ENCODE results near the gene COPG1. TPM values are rescaled to one million over a fixed set of nuclear protein-coding genes. Genes with fewer than 3 reads are reported as not detected.

The COPG1 gene
- total RNA-seq, 2 experiments from 2014 or later, result 110 to 136 TPM

DNA sequence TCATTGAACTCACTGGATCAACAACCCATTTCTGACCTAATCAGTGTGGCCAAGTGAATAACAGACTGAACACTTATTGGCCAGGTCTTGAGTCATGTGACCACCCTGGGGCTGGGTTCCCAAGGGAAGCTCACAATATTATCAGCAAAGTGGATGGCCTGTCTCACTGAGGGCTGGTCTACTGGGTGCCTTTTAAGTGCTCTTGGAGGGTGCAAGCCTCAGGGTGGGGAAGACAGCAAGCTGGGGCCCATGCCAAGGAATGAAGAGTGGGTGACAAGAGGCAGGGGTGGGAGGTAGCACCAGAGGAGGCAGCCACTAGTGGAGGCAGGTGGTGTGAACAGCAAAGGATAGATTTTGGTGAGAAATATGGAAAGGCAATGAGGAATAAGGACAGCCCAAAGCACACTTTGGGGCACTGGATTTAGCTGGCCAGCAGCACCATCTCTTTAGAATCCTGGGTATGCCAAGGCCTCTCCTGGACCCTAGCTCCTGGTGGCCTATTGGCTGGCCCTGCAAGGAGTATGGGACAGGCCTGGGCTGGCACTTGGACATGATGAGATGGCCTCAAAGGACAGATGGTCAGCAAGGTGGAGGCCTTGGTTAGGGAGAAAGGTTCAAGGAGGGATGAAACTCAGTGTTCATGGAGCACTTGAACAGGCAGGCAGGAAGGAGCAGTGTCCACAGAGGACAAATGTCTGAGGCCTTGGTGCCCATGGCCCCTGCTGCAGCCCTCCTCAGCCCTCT, 63.4 kb downstream of the COPG1 start:
- CTCF ChIA-PET, result interaction anchor here (0.5 to 2.8 kb wide), 5 partner anchors 11 to 363 kb away, joined by 3 to 15 read pairs (median 3); no protein-coding TSS in a partner anchor
- no peak for DNase-seq
- H3K9me3 Mint-ChIP-seq, result no peaks in the 10 kb centered on the region
- H3K4me1 Mint-ChIP-seq, result peaks cover 45% of the 10 kb centered on the region
- H3K4me3 Mint-ChIP-seq, result peak overlapping the region; percentile 45
- POLR2A ChIA-PET, result interaction anchor here (0.5 kb wide), 1 partner anchor 408 kb away, joined by 5 read pairs; no protein-coding TSS in a partner anchor
- H3K27me3 Mint-ChIP-seq, result no peaks in the 10 kb centered on the region
- H3K27ac Mint-ChIP-seq, result peak overlapping the region; percentile 76
- peaks cover 15% of the 10 kb centered on the region for H3K36me3 Mint-ChIP-seq (ENCODE audit: low read depth)

DNA sequence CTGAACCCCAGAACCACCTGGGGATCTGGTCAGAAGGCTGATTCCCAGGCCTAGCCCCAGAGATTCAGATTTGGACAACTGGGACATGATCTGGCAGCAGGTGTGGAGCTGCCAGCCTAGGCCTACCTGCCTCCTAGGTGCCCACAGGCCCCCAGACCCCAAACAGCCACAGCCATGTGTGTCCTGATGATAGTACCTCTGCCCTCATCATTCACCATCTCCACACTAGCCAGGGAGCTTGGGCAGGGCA, 63.9 kb downstream of the COPG1 start:
- Mint-ChIP-seq H3K27ac (peak overlapping the region; percentile 69), H3K27me3 (no peaks in the 10 kb centered on the region), H3K4me1 (peaks cover 45% of the 10 kb centered on the region), H3K4me3 (peak overlapping the region; percentile 83), H3K9me3 (no peaks in the 10 kb centered on the region), H3K36me3 (ENCODE audit: low read depth) (peaks cover 15% of the 10 kb centered on the region)
- DNase-seq, result no peak
- CTCF ChIA-PET, result interaction anchor here (0.5 to 2.4 kb wide), 4 partner anchors 13 to 364 kb away, joined by 3 to 15 read pairs (median 3); no protein-coding TSS in a partner anchor
- POLR2A ChIA-PET, result interaction anchor here (0.5 kb wide), 1 partner anchor 408 kb away, joined by 5 read pairs; no protein-coding TSS in a partner anchor

DNA sequence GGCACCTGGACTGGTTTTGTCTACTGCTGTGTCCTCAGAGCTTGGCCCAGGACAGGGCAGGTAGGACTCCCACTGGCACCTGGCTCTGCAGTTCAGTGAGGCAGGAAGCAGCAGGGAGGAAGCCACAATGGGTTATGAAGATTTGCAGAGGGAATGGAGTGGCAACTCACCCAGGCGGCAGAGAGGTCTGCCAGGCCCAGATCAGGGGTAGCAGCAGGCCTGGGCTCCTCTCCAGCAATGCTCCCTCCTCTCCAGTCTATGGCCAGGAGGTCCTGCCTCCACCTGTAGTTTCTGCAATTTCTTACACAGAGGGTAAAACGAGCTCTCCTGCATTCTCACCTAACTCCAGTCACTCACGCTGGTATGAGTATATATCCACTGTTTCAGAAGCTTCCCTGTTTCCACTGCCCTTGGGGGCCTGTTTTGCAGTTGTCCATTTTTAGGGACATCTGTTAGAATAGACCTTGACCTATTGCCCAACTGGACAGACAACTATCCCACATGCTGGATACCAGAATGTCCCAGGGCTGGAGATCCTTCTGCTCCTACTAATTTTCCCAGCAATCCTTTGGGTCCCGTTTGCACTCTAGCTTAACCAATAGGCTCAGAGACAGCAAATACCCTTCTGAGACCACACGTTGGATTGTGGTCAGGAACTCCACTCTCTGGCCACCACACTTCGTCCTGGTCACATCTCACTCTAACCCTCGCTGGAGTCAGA, 64.4 kb downstream of the COPG1 start:
- Mint-ChIP-seq H3K27me3 (no peaks in the 10 kb centered on the region), H3K4me1 (peaks cover 40% of the 10 kb centered on the region), H3K9me3 (no peaks in the 10 kb centered on the region), H3K4me3 (peak overlapping the region; percentile 83), H3K27ac (peak overlapping the region; percentile 77), H3K36me3 (ENCODE audit: low read depth) (peaks cover 11% of the 10 kb centered on the region)
- ChIA-PET POLR2A (interaction anchor here (0.6 kb wide), 1 partner anchor 942 kb away, joined by 3 read pairs; no protein-coding TSS in a partner anchor), CTCF (interaction anchor here (0.6 to 2.4 kb wide), 4 partner anchors 13 to 343 kb away, joined by 3 to 15 read pairs (median 4); no protein-coding TSS in a partner anchor)
- peak; percentile 29 for DNase-seq

GRCh38 chr3:129314386-129315222, 65.2 kb downstream of the COPG1 start:
- Mint-ChIP-seq H3K27me3 (no peaks in the 10 kb centered on the region), H3K9me3 (no peaks in the 10 kb centered on the region), H3K27ac (peak overlapping the region; percentile 79), H3K36me3 (ENCODE audit: low read depth) (peaks cover 11% of the 10 kb centered on the region), H3K4me3 (peak overlapping the region; percentile 83), H3K4me1 (peaks cover 38% of the 10 kb centered on the region)
- CTCF ChIA-PET, result interaction anchor here (0.6 to 0.9 kb wide), 2 partner anchors 19 to 263 kb away, joined by 3 to 4 read pairs; no protein-coding TSS in a partner anchor
- DNase-seq, result peak; percentile 71
- POLR2A ChIA-PET, result interaction anchor here (0.6 kb wide), 1 partner anchor 941 kb away, joined by 3 read pairs; no protein-coding TSS in a partner anchor

DNA sequence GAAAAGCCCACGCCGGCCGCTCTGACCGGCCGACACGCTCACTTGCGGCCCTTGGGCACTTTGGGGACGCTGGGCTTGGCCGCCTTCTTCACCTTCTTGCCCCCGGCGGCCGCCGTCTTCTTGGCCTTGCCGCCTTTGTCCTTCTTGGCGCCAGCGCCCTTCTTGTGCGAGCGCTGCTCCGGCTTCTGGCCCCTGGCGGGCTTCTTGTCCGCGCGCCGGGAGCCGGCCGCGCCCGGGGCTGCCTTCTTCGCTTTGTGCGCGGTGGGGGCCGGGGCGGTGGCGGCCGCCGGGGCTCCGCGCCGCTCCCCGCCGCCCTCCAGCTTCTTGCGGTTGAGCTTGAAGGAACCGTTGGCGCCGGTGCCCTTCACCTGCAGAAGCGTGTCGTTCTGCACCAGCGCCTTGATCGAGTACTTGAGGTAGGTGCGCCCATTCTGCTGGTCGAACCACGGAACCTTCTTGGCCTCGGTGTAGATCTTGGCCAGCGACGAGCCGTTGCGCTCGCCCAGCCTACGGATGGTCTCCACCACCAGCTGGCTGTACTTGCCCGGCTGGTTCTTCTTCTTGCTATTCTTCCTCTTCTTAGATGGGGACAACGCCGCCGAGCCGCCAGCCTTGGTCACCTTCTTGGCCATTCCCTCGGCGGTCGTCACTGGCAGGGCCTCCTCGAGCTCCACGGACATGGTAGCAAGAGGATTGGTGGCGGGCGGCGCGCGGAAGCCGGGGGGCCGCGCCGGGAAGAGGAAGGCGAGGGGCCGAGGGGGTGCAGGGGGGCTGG, 66.0 kb downstream of the COPG1 start:
- Mint-ChIP-seq H3K9me3 (no peaks in the 10 kb centered on the region), H3K27ac (peak overlapping the region; percentile 91), H3K36me3 (ENCODE audit: low read depth) (peaks cover 11% of the 10 kb centered on the region), H3K4me3 (peak overlapping the region; percentile 83), H3K4me1 (peaks cover 38% of the 10 kb centered on the region), H3K27me3 (no peaks in the 10 kb centered on the region)
- DNase-seq, result peak; percentile 45
- POLR2A ChIA-PET, result interaction anchor here (0.6 to 1.2 kb wide), 6 partner anchors 37 to 199 kb away, joined by 3 to 4 read pairs (median 4); partner anchors contain the start of genes COPG1, HMCES and IFT122
- CTCF ChIA-PET, result interaction anchor here (0.9 to 2.1 kb wide), 22 partner anchors 8 to 345 kb away, joined by 3 to 9 read pairs (median 3); partner anchors contain the start of genes IFT122, ISY1 and MBD4

GRCh38 chr3:129315998-129316247, 66.5 kb downstream of the COPG1 start:
- Mint-ChIP-seq H3K4me1 (peaks cover 38% of the 10 kb centered on the region), H3K36me3 (ENCODE audit: low read depth) (peaks cover 7% of the 10 kb centered on the region), H3K27me3 (no peaks in the 10 kb centered on the region), H3K27ac (peak overlapping the region; percentile 89), H3K4me3 (peak overlapping the region; percentile 83), H3K9me3 (no peaks in the 10 kb centered on the region)
- DNase-seq, result no peak
- CTCF ChIA-PET, result interaction anchor here (0.5 to 2.1 kb wide), 24 partner anchors 8 to 346 kb away, joined by 3 to 9 read pairs (median 3); partner anchors contain the start of genes IFT122, ISY1 and MBD4
- POLR2A ChIA-PET, result interaction anchor here (0.6 to 1.2 kb wide), 6 partner anchors 37 to 199 kb away, joined by 3 to 4 read pairs (median 4); partner anchors contain the start of genes COPG1, HMCES and IFT122

DNA sequence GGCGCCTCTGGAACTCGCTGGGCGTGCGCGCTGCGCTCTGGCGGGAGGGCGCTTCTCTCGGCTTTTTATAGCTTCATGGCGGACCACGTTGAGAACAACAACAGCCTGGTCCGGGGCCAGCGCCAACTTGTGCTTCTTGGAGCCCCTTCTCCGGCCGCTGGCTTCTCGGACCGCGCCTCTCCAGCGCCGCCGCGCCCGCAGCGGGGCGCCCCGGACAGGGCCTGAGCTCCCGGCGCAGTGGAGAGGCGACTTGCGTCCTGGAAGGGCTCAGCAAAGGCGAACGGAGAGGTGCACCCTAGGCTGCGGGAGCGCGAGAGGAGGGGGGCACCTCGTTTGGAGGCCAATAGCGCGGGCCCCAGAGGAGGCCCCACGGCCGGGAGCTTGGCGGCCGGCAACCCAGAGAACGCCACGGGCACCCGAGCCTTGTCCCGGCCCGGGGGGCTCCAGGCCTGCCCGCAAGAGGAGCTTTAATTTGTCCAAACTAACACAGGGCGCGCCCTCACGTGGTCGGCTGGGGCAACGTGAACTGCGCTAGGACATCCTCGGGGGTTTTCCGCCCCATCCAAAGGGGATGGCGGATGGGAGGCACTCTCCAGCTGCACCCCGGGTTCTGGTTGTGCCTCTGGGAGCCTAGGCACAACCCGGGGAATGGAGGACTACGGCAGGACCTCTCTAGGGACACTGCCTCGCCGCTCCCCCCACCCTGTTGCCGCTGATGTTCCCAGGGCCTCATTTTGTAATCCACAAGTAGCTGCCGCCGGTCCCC, 67.0 kb downstream of the COPG1 start:
- no peaks in the 10 kb centered on the region for H3K27me3 Mint-ChIP-seq
- POLR2A ChIA-PET, result interaction anchor here (0.6 to 1.2 kb wide), 5 partner anchors 38 to 200 kb away, joined by 3 to 4 read pairs (median 4); partner anchors contain the start of genes COPG1, HMCES and IFT122
- H3K27ac Mint-ChIP-seq, result peak overlapping the region; percentile 89
- peak overlapping the region; percentile 83 for H3K4me3 Mint-ChIP-seq
- DNase-seq, result peak; percentile 91
- CTCF ChIA-PET, result interaction anchor here (0.5 to 2.1 kb wide), 26 partner anchors 9 to 346 kb away, joined by 3 to 9 read pairs (median 3); partner anchors contain the start of genes IFT122, ISY1 and MBD4
- peaks cover 7% of the 10 kb centered on the region for H3K36me3 Mint-ChIP-seq (ENCODE audit: low read depth)
- peaks cover 38% of the 10 kb centered on the region for H3K4me1 Mint-ChIP-seq
- H3K9me3 Mint-ChIP-seq, result no peaks in the 10 kb centered on the region

- H3K27me3 Mint-ChIP-seq, result no peaks in the 10 kb centered on the region
These were observed 67.8 kb downstream of the COPG1 start for GRCh38 chr3:129317014-129317771.

DNA sequence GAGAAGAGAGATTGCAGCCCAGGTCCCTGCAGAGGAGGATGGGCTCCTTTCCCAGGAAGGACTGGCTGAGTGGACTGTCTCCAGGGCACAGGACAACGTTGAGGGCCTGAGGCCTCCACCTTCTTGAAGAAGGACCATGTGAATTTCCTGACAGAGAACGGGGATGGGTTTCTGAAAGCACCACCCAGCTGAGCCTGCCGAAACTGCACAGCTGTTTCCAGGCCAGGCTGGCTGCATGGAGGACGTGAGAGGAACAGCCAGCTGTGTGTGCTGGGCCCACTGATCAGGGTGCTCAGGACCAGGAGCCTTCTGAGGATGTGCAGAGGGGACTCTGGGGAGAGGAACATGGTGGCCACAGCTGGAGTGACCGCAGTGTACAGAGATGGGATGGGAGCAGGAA, 68.4 kb downstream of the COPG1 start:
- Mint-ChIP-seq H3K4me1 (peaks cover 25% of the 10 kb centered on the region), H3K9me3 (no peaks in the 10 kb centered on the region), H3K36me3 (ENCODE audit: low read depth) (peaks cover 7% of the 10 kb centered on the region), H3K4me3 (no peak overlapping the region), H3K27me3 (no peaks in the 10 kb centered on the region), H3K27ac (no peak overlapping the region)
- POLR2A ChIA-PET, result no interaction called here
- CTCF ChIA-PET, result interaction anchor here (1.0 to 1.3 kb wide), 2 partner anchors 42 to 68 kb away, joined by 3 read pairs; partner anchors contain the start of gene COPG1
- DNase-seq, result no peak

More at GRCh38 chr3:129317014-129317771, 67.8 kb downstream of the COPG1 start:
- peaks cover 7% of the 10 kb centered on the region for H3K36me3 Mint-ChIP-seq (ENCODE audit: low read depth)
- peak overlapping the region; percentile 81 for H3K27ac Mint-ChIP-seq
- ChIA-PET CTCF (interaction anchor here (0.8 to 2.1 kb wide), 14 partner anchors 8 to 347 kb away, joined by 3 to 9 read pairs (median 4); partner anchors contain the start of gene ISY1), POLR2A (no interaction called here)
- no peak for DNase-seq
- H3K4me3 Mint-ChIP-seq, result peak overlapping the region; percentile 49
- H3K4me1 Mint-ChIP-seq, result peaks cover 32% of the 10 kb centered on the region
- no peaks in the 10 kb centered on the region for H3K9me3 Mint-ChIP-seq

DNA sequence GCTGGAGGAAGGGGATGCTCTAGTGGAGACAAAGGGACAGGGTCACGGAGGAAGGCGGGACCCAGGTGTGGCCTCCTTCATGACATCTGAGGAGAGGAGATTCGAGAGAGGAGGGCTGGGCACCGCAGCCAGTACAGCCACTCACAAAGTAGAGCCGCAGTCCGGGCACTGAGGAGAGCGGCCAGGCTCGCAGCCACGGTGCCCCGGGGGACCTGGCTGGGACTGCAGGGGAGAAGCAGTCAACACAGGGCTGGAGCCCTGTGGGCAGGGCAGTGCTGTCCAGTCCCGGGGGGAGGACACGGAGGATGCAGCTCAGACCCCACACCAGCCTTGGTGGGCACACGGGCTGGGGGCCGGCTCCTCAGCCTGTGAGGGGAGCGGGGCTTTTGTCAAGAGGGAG, 69.5 kb downstream of the COPG1 start:
- POLR2A ChIA-PET, result no interaction called here
- no peaks in the 10 kb centered on the region for H3K27me3 Mint-ChIP-seq
- H3K36me3 Mint-ChIP-seq (ENCODE audit: low read depth), result peaks cover 6% of the 10 kb centered on the region
- CTCF ChIA-PET, result interaction anchor here (1.0 to 1.3 kb wide), 2 partner anchors 9 to 69 kb away, joined by 3 read pairs; partner anchors contain the start of gene COPG1
- no peaks in the 10 kb centered on the region for H3K9me3 Mint-ChIP-seq
- no peak overlapping the region for H3K27ac Mint-ChIP-seq
- no peak overlapping the region for H3K4me3 Mint-ChIP-seq
- peaks cover 14% of the 10 kb centered on the region for H3K4me1 Mint-ChIP-seq
- no peak for DNase-seq
